ENCODE measurements around the gene SMU1.

SMU1 gene

DNA sequence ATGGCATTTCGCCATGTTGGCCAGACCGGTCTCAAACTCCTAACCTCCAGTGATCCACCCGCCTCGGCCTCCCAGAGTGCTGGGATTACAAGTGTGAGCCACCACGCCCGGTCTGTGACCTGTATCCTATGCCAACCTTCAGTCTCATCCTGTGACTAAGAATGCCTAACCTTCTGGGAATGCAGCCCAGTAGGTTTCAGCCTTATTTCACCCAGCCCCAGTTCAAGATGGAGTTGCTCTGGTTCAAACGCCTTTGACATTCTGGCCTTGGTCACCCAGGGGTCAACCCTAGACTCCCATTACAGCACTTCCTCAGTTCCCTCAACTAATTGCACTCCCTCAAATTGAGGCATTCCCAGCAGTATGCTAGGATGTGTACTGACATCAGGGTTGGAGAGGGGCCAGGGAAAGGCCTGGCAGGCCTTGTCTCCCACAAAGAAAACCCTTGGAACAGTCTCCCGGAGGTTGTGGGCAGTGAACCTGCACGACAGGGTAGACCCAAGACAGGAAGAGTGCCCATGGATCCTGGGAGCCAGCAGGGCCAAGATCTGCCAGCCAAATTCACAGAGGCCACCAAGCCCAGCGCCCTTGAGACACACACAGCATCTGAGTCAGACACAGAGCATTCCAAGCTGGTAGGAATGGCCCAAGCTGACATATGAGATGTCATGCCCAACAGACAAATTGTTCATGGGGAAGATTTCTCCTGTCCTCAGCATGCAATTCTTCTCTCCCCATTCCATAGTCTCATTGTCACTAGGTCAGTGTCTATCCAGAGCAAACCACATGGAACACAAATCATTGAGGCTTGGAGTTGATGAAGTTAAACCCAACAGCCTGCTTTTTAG lies 24.9 kb upstream of the SMU1 start (continued):
- TF ChIP-seq, protein P1, sequence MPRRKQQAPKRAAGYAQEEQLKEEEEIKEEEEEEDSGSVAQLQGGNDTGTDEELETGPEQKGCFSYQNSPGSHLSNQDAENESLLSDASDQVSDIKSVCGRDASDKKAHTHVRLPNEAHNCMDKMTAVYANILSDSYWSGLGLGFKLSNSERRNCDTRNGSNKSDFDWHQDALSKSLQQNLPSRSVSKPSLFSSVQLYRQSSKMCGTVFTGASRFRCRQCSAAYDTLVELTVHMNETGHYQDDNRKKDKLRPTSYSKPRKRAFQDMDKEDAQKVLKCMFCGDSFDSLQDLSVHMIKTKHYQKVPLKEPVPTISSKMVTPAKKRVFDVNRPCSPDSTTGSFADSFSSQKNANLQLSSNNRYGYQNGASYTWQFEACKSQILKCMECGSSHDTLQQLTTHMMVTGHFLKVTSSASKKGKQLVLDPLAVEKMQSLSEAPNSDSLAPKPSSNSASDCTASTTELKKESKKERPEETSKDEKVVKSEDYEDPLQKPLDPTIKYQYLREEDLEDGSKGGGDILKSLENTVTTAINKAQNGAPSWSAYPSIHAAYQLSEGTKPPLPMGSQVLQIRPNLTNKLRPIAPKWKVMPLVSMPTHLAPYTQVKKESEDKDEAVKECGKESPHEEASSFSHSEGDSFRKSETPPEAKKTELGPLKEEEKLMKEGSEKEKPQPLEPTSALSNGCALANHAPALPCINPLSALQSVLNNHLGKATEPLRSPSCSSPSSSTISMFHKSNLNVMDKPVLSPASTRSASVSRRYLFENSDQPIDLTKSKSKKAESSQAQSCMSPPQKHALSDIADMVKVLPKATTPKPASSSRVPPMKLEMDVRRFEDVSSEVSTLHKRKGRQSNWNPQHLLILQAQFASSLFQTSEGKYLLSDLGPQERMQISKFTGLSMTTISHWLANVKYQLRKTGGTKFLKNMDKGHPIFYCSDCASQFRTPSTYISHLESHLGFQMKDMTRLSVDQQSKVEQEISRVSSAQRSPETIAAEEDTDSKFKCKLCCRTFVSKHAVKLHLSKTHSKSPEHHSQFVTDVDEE (CRISPR knock-in tag; IDR thresholded peaks at IDR 0.05) = no peak
- TF ChIP-seq ESRRG (CRISPR knock-in tag; IDR thresholded peaks at IDR 0.05) = no peak
- TF ChIP-seq ZNF565 (CRISPR knock-in tag; conservative IDR thresholded peaks at IDR 0.05; ENCODE audit: low read depth) = no peak
- TF ChIP-seq ZC3H10 (CRISPR knock-in tag; IDR thresholded peaks at IDR 0.05) = no peak
- TF ChIP-seq TCF4 (CRISPR knock-in tag; IDR thresholded peaks at IDR 0.05; ENCODE audit: borderline replicate concordance) = no peak

DNA sequence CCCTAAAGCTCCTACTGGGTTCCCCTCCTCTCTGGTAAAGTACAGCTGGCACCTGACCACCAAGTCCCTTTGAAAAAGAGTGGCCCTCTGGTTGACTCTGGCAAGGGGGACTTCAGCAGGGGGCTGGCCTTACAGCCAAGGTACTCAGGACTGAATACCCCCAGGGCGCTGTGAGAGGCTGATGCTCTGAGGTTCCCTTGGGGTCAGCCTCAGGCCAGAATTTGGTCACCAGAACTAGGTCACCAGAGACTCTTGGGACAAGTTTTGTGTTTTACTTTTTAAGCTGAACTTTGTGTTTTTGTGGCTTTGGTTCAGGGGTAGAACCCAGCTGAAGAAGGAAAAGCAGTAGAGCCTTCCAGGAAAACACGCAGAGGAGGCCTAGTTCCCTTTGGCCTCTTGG lies 23.3 kb upstream of the SMU1 start:
- TF ChIP-seq, protein P2, sequence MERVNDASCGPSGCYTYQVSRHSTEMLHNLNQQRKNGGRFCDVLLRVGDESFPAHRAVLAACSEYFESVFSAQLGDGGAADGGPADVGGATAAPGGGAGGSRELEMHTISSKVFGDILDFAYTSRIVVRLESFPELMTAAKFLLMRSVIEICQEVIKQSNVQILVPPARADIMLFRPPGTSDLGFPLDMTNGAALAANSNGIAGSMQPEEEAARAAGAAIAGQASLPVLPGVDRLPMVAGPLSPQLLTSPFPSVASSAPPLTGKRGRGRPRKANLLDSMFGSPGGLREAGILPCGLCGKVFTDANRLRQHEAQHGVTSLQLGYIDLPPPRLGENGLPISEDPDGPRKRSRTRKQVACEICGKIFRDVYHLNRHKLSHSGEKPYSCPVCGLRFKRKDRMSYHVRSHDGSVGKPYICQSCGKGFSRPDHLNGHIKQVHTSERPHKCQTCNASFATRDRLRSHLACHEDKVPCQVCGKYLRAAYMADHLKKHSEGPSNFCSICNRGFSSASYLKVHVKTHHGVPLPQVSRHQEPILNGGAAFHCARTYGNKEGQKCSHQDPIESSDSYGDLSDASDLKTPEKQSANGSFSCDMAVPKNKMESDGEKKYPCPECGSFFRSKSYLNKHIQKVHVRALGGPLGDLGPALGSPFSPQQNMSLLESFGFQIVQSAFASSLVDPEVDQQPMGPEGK (CRISPR knock-in tag; IDR thresholded peaks at IDR 0.05; ENCODE audit: borderline replicate concordance) = no peak
- TF ChIP-seq, protein P3, sequence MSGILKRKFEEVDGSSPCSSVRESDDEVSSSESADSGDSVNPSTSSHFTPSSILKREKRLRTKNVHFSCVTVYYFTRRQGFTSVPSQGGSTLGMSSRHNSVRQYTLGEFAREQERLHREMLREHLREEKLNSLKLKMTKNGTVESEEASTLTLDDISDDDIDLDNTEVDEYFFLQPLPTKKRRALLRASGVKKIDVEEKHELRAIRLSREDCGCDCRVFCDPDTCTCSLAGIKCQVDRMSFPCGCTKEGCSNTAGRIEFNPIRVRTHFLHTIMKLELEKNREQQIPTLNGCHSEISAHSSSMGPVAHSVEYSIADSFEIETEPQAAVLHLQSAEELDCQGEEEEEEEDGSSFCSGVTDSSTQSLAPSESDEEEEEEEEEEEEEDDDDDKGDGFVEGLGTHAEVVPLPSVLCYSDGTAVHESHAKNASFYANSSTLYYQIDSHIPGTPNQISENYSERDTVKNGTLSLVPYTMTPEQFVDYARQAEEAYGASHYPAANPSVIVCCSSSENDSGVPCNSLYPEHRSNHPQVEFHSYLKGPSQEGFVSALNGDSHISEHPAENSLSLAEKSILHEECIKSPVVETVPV (CRISPR knock-in tag; IDR thresholded peaks at IDR 0.05) = no peak
- TF ChIP-seq ARNTL (CRISPR knock-in tag; IDR thresholded peaks at IDR 0.05; ENCODE audit: borderline replicate concordance, low read depth) (no peak), ZNF8 (CRISPR knock-in tag; IDR thresholded peaks at IDR 0.05) (no peak), ZFP30 (CRISPR knock-in tag; IDR thresholded peaks at IDR 0.05) (no peak), TCF4 (CRISPR knock-in tag; IDR thresholded peaks at IDR 0.05; ENCODE audit: borderline replicate concordance) (no peak), OSR1 (CRISPR knock-in tag; IDR thresholded peaks at IDR 0.05) (no peak), ISL1 (CRISPR knock-in tag; IDR thresholded peaks at IDR 0.05) (no peak), ESRRG (CRISPR knock-in tag; IDR thresholded peaks at IDR 0.05) (no peak), ZFP3 (CRISPR knock-in tag; IDR thresholded peaks at IDR 0.05) (no peak), SNAI2 (CRISPR knock-in tag; IDR thresholded peaks at IDR 0.05) (no peak), ZNF565 (CRISPR knock-in tag; conservative IDR thresholded peaks at IDR 0.05; ENCODE audit: low read depth) (no peak), CSDC2 (CRISPR knock-in tag; IDR thresholded peaks at IDR 0.05) (no peak), RARB (CRISPR knock-in tag; IDR thresholded peaks at IDR 0.05) (no peak), GLIS3 (CRISPR knock-in tag; IDR thresholded peaks at IDR 0.05) (no peak), ZNF70 (CRISPR knock-in tag; IDR thresholded peaks at IDR 0.05) (no peak)
- TF ChIP-seq, protein P1 (CRISPR knock-in tag; IDR thresholded peaks at IDR 0.05) = no peak
- TF ChIP-seq, protein P4, sequence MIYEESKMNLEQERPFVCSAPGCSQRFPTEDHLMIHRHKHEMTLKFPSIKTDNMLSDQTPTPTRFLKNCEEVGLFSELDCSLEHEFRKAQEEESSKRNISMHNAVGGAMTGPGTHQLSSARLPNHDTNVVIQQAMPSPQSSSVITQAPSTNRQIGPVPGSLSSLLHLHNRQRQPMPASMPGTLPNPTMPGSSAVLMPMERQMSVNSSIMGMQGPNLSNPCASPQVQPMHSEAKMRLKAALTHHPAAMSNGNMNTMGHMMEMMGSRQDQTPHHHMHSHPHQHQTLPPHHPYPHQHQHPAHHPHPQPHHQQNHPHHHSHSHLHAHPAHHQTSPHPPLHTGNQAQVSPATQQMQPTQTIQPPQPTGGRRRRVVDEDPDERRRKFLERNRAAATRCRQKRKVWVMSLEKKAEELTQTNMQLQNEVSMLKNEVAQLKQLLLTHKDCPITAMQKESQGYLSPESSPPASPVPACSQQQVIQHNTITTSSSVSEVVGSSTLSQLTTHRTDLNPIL (CRISPR knock-in tag; IDR thresholded peaks at IDR 0.05; ENCODE audit: low read depth) = no peak
- ATAC-seq = no peak

DNA sequence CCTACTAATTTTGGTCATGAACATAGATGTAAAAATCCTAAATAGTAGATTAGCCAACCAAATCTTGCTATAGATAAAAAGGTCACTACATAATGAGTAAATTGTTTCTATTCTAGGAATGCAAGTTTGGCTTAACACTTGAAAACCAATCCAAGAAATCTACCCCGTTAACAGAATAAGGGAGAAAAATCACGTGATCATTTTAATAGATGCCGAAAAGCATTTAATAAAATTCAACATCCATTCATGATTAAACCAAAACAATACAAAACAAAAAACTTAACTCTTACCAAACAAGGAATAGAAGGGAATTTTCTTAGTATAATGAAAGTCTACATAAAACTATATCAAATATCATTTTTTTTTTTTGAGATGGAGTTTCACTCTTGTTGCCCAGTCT lies 20.7 kb upstream of the SMU1 start:
- TF ChIP-seq RARB (CRISPR knock-in tag; IDR thresholded peaks at IDR 0.05) (no peak), CSDC2 (CRISPR knock-in tag; IDR thresholded peaks at IDR 0.05) (no peak), PPARA (CRISPR knock-in tag; IDR thresholded peaks at IDR 0.05; ENCODE audit: borderline replicate concordance) (no peak), ARNTL (CRISPR knock-in tag; IDR thresholded peaks at IDR 0.05; ENCODE audit: borderline replicate concordance, low read depth) (no peak), ZFP30 (CRISPR knock-in tag; IDR thresholded peaks at IDR 0.05) (no peak)
- TF ChIP-seq, protein P1 (CRISPR knock-in tag; IDR thresholded peaks at IDR 0.05) = no peak
- TF ChIP-seq, protein P2 (CRISPR knock-in tag; IDR thresholded peaks at IDR 0.05; ENCODE audit: borderline replicate concordance) = no peak
- no peak for ATAC-seq
